HG03039 (cell line): ENCODE data around the gene FAM120B.

Source experiments
- ATAC-seq: cut with Tn5 transposase; IDR thresholded peaks from one replicate; pipeline ENCODE4 v1.9.1; 2021; ENCODE audit warnings: mild to moderate bottlenecking, moderate library complexity; ENCODE audit not compliant: unreplicated experiment

Gene FAM120B

DNA sequence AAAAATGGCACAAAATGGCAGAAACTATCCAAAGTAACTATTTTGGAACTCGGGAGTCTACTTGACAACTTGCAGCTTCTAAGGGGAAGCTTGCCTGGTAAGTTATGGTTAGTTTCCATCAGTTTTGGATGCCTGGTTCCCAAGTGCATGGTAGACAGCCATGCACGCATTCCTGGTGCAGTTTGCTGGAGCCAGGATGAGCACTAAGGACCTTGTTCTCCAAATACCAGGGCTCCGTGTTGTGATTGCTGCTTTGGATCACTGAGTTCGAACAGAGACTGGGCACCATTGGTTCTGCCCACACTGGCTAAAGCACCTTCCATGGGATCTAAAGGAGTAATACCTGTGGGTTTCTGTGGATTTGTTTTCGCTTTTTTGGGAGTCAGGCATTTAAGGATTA, 103.7 kb downstream of the FAM120B start:
- no peak for ATAC-seq

GRCh38 chr6:170415318-170415717, 108.8 kb downstream of the FAM120B start:
- ATAC-seq = no peak

- ATAC-seq = no peak
Observed at GRCh38 chr6:170416303-170416702, 109.7 kb downstream of the FAM120B start.

DNA sequence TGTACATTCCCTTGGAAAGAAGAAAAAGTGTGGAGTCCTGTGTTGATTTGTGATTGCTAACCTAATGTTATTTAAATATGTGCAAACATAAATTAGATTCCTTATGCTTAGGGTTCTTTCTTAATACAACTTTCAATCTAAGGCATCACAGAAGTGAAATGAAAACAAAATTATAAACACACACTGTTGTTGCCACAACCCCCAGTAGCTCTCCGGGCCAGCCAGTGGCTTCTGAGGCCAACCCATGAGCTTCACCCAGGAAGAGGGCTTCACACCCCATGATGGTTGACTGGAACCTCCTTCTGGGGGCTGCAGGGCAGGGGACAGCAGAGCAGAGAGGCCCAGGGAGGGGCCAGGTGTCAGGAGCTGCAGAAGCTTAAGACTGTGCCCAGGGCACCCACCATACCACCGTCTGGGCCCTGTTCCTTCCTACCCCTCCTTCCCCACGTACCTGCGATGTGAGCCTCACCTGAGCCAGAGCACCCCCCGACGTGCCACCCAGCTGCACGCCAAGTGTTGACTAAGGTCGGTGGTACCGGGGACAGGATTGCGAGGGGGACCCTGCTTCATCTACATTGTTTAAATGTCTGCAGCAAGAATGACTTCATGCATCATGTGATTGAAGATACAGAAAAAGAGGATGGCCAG, 110.5 kb downstream of the FAM120B start:
- ATAC-seq = no peak

DNA sequence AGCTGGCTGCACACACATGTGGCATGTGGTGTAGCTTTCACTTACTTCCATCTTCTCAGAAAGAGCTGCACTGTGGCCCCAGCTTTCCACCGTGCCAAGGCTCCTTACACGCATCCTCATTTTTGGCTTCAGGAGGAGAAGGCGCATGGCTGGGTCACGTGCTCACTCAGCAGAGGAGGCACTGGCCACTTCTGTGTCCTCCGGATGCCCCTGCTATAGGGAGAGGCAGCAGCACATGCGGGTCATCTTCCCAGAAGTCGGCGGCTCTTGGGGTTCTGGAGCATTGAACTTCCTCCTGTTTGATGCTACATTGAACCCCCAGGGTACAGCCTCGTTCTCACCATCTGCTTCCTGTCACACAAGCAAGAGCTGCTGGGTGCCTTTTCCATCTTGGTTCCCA, 111.3 kb downstream of the FAM120B start:
- no peak for ATAC-seq

GRCh38 chr6:170420283-170420682, 113.7 kb downstream of the FAM120B start:
- ATAC-seq = no peak

- ATAC-seq = no peak
Observed at GRCh38 chr6:170420791-170421776, 114.5 kb downstream of the FAM120B start.

DNA sequence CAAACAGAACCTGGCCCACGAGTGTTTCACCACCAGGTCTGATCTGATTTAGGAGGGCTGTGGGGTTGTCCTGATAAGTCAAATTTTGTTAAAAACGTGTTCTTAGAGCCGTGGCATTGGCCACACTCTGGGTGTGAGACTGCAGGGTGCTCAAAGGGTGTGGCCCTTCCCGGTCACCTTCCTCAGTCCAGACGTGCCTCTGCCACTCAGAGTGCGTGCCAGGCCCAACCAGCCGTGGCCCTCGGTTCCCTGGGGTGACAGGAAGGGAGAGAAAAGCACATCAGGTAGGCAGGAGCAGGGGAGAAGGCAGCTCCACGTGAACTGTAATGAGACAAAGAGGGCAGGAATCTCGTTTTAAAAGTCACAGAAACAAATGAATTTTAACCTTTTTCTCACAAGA, 115.4 kb downstream of the FAM120B start:
- ATAC-seq = no peak

- no peak for ATAC-seq
Observed at GRCh38 chr6:170423030-170423429, 116.5 kb downstream of the FAM120B start.

- no peak for ATAC-seq
Observed at GRCh38 chr6:170423814-170424603, 117.5 kb downstream of the FAM120B start.

DNA sequence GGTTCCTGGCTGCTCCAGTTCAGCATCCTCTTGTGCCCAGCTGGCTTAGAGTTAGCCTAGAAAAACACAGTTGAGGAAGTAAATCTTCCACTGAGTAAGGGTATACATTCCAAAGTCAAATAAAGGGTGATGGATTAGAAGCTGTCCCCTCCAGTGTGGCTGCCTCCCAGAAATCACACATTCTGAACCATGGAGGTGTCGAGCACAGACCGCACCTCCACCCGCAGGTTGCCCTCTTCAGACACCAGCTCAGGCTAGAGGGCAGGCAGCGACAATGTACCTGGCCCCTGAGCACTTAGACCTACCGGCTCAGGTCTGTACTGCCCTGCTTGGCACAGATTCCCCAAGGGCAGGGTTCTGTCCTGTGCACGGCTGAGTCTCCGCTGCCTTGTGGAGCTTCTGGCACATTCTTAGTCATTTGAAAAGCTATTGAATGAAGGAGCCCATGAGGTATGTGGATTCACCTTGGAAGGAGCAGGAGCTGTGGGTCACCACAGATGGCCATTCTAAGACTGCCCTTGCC, 118.1 kb downstream of the FAM120B start:
- no peak for ATAC-seq

GRCh38 chr6:170429450-170429849, 122.9 kb downstream of the FAM120B start:
- no peak for ATAC-seq

- ATAC-seq = no peak
Observed at GRCh38 chr6:170433163-170434116, 126.9 kb downstream of the FAM120B start.

- ATAC-seq = no peak
Observed at GRCh38 chr6:170434117-170434820, 127.7 kb downstream of the FAM120B start.

- no peak for ATAC-seq
Observed at GRCh38 chr6:170434821-170435155, 128.2 kb downstream of the FAM120B start.

GRCh38 chr6:170435766-170436165, 129.2 kb downstream of the FAM120B start:
- ATAC-seq = no peak

DNA sequence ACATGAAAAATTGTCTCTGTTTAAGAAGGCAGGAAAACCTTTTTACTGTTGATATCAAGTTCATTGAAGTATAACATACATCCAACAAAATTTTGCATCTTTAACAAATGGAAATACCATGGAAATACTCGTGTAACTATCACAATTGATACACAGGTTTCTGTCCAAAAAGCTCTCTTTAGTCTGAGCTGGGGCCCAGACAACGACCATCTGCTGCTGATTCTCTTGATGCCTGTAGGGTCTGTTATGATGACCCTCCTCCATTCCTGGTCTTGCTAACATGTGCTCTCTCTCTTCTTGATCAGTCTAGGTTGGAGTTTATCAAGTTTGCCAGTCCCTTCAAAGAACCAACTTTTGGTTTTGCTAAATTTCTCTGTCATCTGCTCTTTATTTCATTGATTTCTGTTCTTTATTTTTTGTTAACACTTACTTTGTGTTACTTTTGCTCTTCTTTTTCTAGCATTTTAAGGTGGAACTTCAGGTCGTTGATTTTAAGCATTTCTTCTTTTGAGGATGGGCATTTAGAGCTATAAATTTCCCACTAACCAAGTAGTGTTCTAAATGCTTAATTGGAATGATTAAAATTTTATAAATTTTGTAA, 129.8 kb downstream of the FAM120B start:
- ATAC-seq = no peak

DNA sequence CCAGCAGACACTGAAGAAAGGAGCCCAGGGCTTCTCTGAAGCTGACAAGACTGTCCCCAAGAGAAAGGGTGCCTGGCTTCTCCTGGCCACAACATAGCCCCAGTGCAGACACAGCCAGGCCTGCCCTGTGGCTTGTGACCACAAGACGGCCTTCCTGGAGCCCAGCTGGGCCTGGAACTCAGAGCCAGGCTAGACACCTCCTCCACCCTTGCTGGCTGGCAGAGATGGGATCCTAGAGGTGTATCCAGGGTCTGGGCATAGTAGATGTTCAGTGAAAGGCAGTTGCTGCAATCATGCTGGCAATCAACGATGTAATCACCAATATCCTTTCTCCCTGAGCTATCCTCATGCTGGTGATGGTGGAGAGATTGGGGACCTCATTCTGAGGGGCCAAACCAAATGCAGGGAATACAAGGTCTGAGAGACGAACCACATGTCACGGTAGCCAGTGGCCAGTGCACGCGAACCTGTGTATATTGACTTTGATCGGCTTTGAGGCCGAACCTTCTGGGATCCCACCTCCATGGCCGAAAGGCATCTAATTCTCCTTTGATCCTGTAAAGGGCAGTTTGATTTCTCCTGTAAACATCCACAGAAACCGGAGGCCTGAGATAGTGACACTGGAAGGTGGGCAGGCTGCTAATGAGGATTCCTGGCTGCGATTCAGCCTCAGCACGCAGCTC, 131.3 kb downstream of the FAM120B start:
- no peak for ATAC-seq

DNA sequence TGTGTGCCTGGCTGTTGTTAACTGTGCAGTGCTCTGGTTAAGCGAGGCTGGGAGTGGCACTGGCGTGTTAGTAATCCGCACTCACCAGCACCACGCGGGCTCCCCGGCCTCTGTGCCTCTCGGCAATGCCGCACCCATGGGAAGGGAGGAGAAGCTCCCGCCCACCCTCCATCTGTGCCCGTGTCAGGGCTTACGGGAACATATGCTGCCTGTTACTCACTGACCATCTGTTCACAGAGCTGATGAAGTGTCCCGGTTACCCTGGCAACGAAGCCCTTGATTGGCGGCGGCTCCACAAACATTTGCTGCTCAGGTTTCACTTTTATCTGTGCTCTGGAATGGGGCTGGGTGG, 131.8 kb downstream of the FAM120B start:
- peak; percentile 81 for ATAC-seq
